IMR-90 (cell line): ENCODE results near the gene RNF148. TPM values are rescaled to one million over a fixed set of nuclear protein-coding genes. Genes with fewer than 3 reads are reported as not detected.

Experiments
- ATAC-seq: fragments of 200-7000 bp; cut with Tn5 transposase; 2 replicates; pipeline ENCODE4 v1.9.1; 2020; ENCODE audit warnings: low read depth, mild to moderate bottlenecking, moderate library complexity
- BruUV-seq: library from RNA; stranded (reverse); fragments of 400-500 nt; replicated peaks from 2 replicates; lab custom pipeline; 2021; lab: Mats Ljungman, UMichigan
- CTCF ChIA-PET: fragments of 300-600 bp; formaldehyde crosslinking; extraction: SDS; loops from one replicate; lab custom pipeline; 2021; ENCODE audit warnings: antibody characterized with exemption; lab: Yijun Ruan, JAX
- POLR2A ChIA-PET: fragments of 300-600 bp; sonication (Branson Sonifier 250); formaldehyde crosslinking; loops from one replicate; lab custom pipeline; 2022; ENCODE audit warnings: antibody characterized with exemption; ENCODE audit not compliant: unreplicated experiment; lab: Charles Lee
- DNase-seq: peaks from one replicate; pipeline ENCODE4 v3.0.0; 2013
- H2AFZ ChIP-seq: replicated peaks from 2 replicates; pipeline ENCODE3; 2013; ENCODE audit warnings: low read length, mild to moderate bottlenecking; ENCODE audit not compliant: poor library complexity
- H2AK5ac ChIP-seq: 2 replicates; pipeline ENCODE4 v1.6.1; 2013; ENCODE audit warnings: low read depth, low read length, inconsistent platforms
- H2AK9ac ChIP-seq: replicated peaks from 2 replicates; pipeline ENCODE3; 2013; ENCODE audit warnings: mild to moderate bottlenecking, low read depth, low read length, moderate library complexity; ENCODE audit not compliant: poor library complexity
- H2BK120ac ChIP-seq: 2 replicates; pipeline ENCODE4 v1.6.1; 2013; ENCODE audit warnings: low read depth, low read length, inconsistent platforms
- H2BK15ac ChIP-seq: 3 replicates; pipeline ENCODE4 v1.6.1; 2013; ENCODE audit warnings: low read depth, low read length, inconsistent platforms
- H2BK20ac ChIP-seq: 2 replicates; pipeline ENCODE4 v1.6.1; 2013; ENCODE audit warnings: low read depth, mild to moderate bottlenecking, inconsistent platforms, low read length, moderate library complexity
- H2BK5ac ChIP-seq: 2 replicates; pipeline ENCODE4 v1.6.1; 2013; ENCODE audit warnings: mild to moderate bottlenecking, low read depth, low read length, inconsistent platforms; ENCODE audit not compliant: poor library complexity, severe bottlenecking
- H3K14ac ChIP-seq: replicated peaks from 2 replicates; pipeline ENCODE4 v1.6.1; 2013; ENCODE audit warnings: low read depth, low read length, inconsistent platforms
- H3K18ac ChIP-seq: 2 replicates; pipeline ENCODE4 v1.6.1; 2013; ENCODE audit warnings: low read depth, low read length, control low read depth
- H3K23ac ChIP-seq: 2 replicates; pipeline ENCODE4 v1.6.1; 2013; ENCODE audit warnings: low read depth, low read length, inconsistent platforms
- H3K27ac ChIP-seq: 2 replicates; pipeline ENCODE4 v1.5.1; 2013; ENCODE audit warnings: mild to moderate bottlenecking, control low read depth, low read length; ENCODE audit not compliant: insufficient read depth
- H3K27me3 ChIP-seq: 2 replicates; pipeline ENCODE4 v1.6.1; 2013; ENCODE audit warnings: low read length; ENCODE audit not compliant: control insufficient read depth, insufficient read depth
- H3K36me3 ChIP-seq: 2 replicates; pipeline ENCODE4 v1.6.1; 2013; ENCODE audit warnings: low read length, mixed read lengths; ENCODE audit not compliant: control insufficient read depth, insufficient read depth
- H3K4ac ChIP-seq: 2 replicates; pipeline ENCODE4 v1.6.1; 2013; ENCODE audit warnings: low read depth, low read length, inconsistent platforms
- H3K4me1 ChIP-seq: 2 replicates; pipeline ENCODE4 v1.6.1; 2013; ENCODE audit warnings: low read length, mixed read lengths; ENCODE audit not compliant: control insufficient read depth, insufficient read depth
- H3K4me2 ChIP-seq: 2 replicates; pipeline ENCODE4 v1.6.1; 2013; ENCODE audit warnings: low read depth, mild to moderate bottlenecking, control low read depth, low read length, moderate library complexity
- H3K4me3 ChIP-seq: 2 replicates; pipeline ENCODE4 v1.5.1; 2013; ENCODE audit warnings: low read depth, mild to moderate bottlenecking, control low read depth, low read length, moderate library complexity; ENCODE audit not compliant: insufficient read depth
- H3K56ac ChIP-seq: 2 replicates; pipeline ENCODE4 v1.6.1; 2013; ENCODE audit warnings: low read length, inconsistent platforms; ENCODE audit not compliant: insufficient read depth; ENCODE audit errors: extremely low read depth
- H3K79me1 ChIP-seq, 2 experiments: 2 replicates each; pipeline ENCODE4 v1.6.1; 2013; ENCODE audit warnings: low read length in 2 of 2, inconsistent platforms in 1 of 2, low read depth in 1 of 2
- H3K9ac ChIP-seq: 2 replicates; pipeline ENCODE4 v1.6.1; 2013; ENCODE audit warnings: low read depth, low read length, control low read depth
- H3K9me1 ChIP-seq: 2 replicates; pipeline ENCODE4 v1.6.1; 2013; ENCODE audit warnings: low read length, inconsistent platforms; ENCODE audit not compliant: insufficient read depth
- H3K9me3 ChIP-seq: 2 replicates; pipeline ENCODE4 v1.6.1; 2013; ENCODE audit warnings: low read length; ENCODE audit not compliant: control insufficient read depth, insufficient read depth
- H4K20me1 ChIP-seq: 2 replicates; pipeline ENCODE4 v1.6.1; 2013; ENCODE audit warnings: low read length, inconsistent platforms; ENCODE audit not compliant: insufficient read depth
- H4K5ac ChIP-seq: 2 replicates; pipeline ENCODE4 v1.6.1; 2013; ENCODE audit warnings: mild to moderate bottlenecking, low read depth, low read length, control low read depth
- H4K8ac ChIP-seq, 2 experiments: 2 replicates each; pipeline ENCODE4 v1.6.1; 2013; ENCODE audit warnings: low read depth in 2 of 2, low read length in 2 of 2, control low read depth in 1 of 2, inconsistent platforms in 1 of 2
- H4K91ac ChIP-seq: 2 replicates; pipeline ENCODE4 v1.6.1; 2013; ENCODE audit warnings: low read depth, low read length, inconsistent platforms; ENCODE audit not compliant: insufficient read depth
- CTCF ChIP-seq: conservative IDR thresholded peaks from 2 replicates; pipeline ENCODE4 v1.5.1; 2012; ENCODE audit warnings: mild to moderate bottlenecking, low read depth, low read length, improper control_type of control experiment
- FOS ChIP-seq: fragments of 150-350 bp; IDR thresholded peaks from 2 replicates; pipeline ENCODE4 v1.6.1; 2016; ENCODE audit warnings: low read depth, low read length
- MAFK ChIP-seq: IDR thresholded peaks from 2 replicates; pipeline ENCODE4 v1.6.1; 2012; ENCODE audit warnings: low read depth, low read length, improper control_type of control experiment
- MXI1 ChIP-seq: IDR thresholded peaks from 2 replicates; pipeline ENCODE4 v1.6.1; 2012; ENCODE audit warnings: low read depth, mild to moderate bottlenecking, low read length, moderate library complexity, borderline replicate concordance
- RAD21 ChIP-seq: IDR thresholded peaks from 2 replicates; pipeline ENCODE4 v1.6.1; 2012; ENCODE audit warnings: low read length, improper control_type of control experiment
- RCOR1 ChIP-seq: IDR thresholded peaks from 2 replicates; pipeline ENCODE4 v1.6.1; 2012; ENCODE audit warnings: mild to moderate bottlenecking, low read length, improper control_type of control experiment; ENCODE audit not compliant: insufficient replicate concordance
- RFX5 ChIP-seq: IDR thresholded peaks from 2 replicates; pipeline ENCODE4 v1.8.0; 2012; ENCODE audit warnings: low read depth, mild to moderate bottlenecking, low read length, moderate library complexity
- SMC3 ChIP-seq: fragments of 150-350 bp; IDR thresholded peaks from 2 replicates; pipeline ENCODE4 v1.6.1; 2016; ENCODE audit warnings: low read depth, mild to moderate bottlenecking, antibody characterized with exemption, low read length, moderate library complexity
- WGBS, 2 experiments: methylation state at CpG; one replicate each; pipeline versions ENCODE4 v1.1.5 to v1.1.7; 2013; ENCODE audit warnings: missing lambda C conversion rate in 2 of 2; ENCODE audit not compliant: insufficient read length in 1 of 2; ENCODE audit errors: extremely low coverage in 2 of 2; 5-methylcytosine and 5-hydroxymethylcytosine counted together
- dilution Hi-C: fragments of 300-500 bp; cut with HindIII; formaldehyde crosslinking; loops from one replicate; pipeline ENCODE4 v1.14.3; 2018; ENCODE audit warnings: low sequenced_read_pairs; ENCODE audit not compliant: unreplicated experiment
- in situ Hi-C: fragments of 300-500 bp; cut with MboI; formaldehyde crosslinking; loops from 3 replicates; pipeline ENCODE4 v1.14.3; 2019; ENCODE audit warnings: low sequenced_read_pairs, inconsistent platforms, mixed read lengths
- intact Hi-C: fragments of 100-400 bp; cut with micrococcal nuclease; formaldehyde crosslinking; loops from 2 replicates; pipeline ENCODE4 v1.10.0; 2022
- microRNA-seq, 2 experiments: library from miRNA; stranded (forward) in 1 of 2; unstranded in 1 of 2; fragments of 10-50 nt in 1 of 2; fragments of <30 nt in 1 of 2; gene quantifications in 1 of 2; microRNA quantifications in 1 of 2; one replicate each; pipeline versions ENCODE3 to v1.1.0; 2013 to 2020; ENCODE audit not compliant: insufficient read depth in 1 of 2, insufficient read length in 1 of 2, unreplicated experiment in 1 of 2
- polyA plus RNA-seq, 3 experiments: library from polyadenylated mRNA; depleted of rRNA; stranded (reverse); fragments of >200 nt; gene quantifications; 2 replicates each; pipeline ENCODE4 v1.2.3, GENCODE V29; 2012; ENCODE audit warnings: low replicate concordance in 1 of 3
- small RNA-seq, 5 experiments: library from RNA; depleted of rRNA; stranded (forward); fragments of <200 nt; gene quantifications; one replicate each; pipeline ENCODE3, GENCODE V24; 2012
- total RNA-seq: library from RNA; depleted of rRNA; stranded (reverse); fragments of >200 nt; gene quantifications from 2 replicates; pipeline ENCODE4 v1.2.3, GENCODE V29; 2012; rRNA removed

The RNF148 gene
- total and polyA plus RNA-seq, 2 of the 4 experiments (the other 2 are of a cell fraction), result not detected

GRCh38 chr7:122652876-122653275 is 49.8 kb downstream of the RNF148 start:
- no peak overlapping the region for H2BK15ac ChIP-seq
- no peak overlapping the region for H3K4me2 ChIP-seq
- H4K20me1 ChIP-seq, result no peaks in the 10 kb centered on the region
- WGBS, 2 experiments, result 20% methylated on average over 2 of the region's 4 CpGs; no CpG with 5 or more reads in 1 of the 2 experiments
- intact Hi-C loops (no loop called here), in situ Hi-C loops (no loop called here), dilution Hi-C loops (no loop called here)
- no peak overlapping the region for H4K91ac ChIP-seq
- no peak overlapping the region for H3K4ac ChIP-seq
- DNase-seq, result no peak
- no peak overlapping the region for H3K4me3 ChIP-seq
- H2AK5ac ChIP-seq, result no peak overlapping the region
- BruUV-seq, result no TSS peak
- ATAC-seq, result no peak
- no peaks in the 10 kb centered on the region for H3K27me3 ChIP-seq
- no peak overlapping the region for H2BK20ac ChIP-seq
- ChIA-PET POLR2A (no interaction called here), CTCF (no interaction called here)
- H3K18ac ChIP-seq, result no peak overlapping the region
- no peak overlapping the region for H2AFZ ChIP-seq
- no peak overlapping the region for H2BK120ac ChIP-seq
- no peaks in the 10 kb centered on the region for H3K36me3 ChIP-seq
- no peak overlapping the region for H3K23ac ChIP-seq
- no peak overlapping the region for H2AK9ac ChIP-seq
- no peak overlapping the region for H3K27ac ChIP-seq
- H3K9me3 ChIP-seq, result peaks cover 2% of the 10 kb centered on the region; the same call in 1 of the 2 replicates
- no peaks in the 10 kb centered on the region for H3K4me1 ChIP-seq
- H3K14ac ChIP-seq, result no peak overlapping the region
- no peak overlapping the region for H2BK5ac ChIP-seq
- no peaks in the 10 kb centered on the region for H3K9me1 ChIP-seq
- H3K56ac ChIP-seq, result no peak overlapping the region
- H4K5ac ChIP-seq, result no peak overlapping the region
- no peak overlapping the region for H4K8ac ChIP-seq
- no peaks in the 10 kb centered on the region for H3K79me1 ChIP-seq
- no peak overlapping the region for H3K9ac ChIP-seq
- TF ChIP-seq CTCF (no peak), RFX5 (no peak), MAFK (no peak), RCOR1 (no peak), MXI1 (no peak), RAD21 (no peak), FOS (no peak), SMC3 (no peak)

Small RNAs within 50 kb of the gene (microRNA-seq; reads per million reads assigned to microRNA genes)
- not detected for gene AC006463.1 (ENCODE audit: insufficient read depth, insufficient read length)

Small RNAs within 50 kb of the gene (small RNA-seq; reads per million reads assigned to genes)
- 0 reads per million in 5 experiments for gene AC006463.1

Other genes with a start within 250 kb of the RNF148 start
- gene RNF133, start 3.8 kb downstream of the RNF148 start, total RNA-seq, result under 0.01 TPM in 1 of 2 replicates, not detected in the other
- not detected in 2 replicates for gene RNF133, start 3.8 kb downstream of the RNF148 start, polyA plus RNA-seq (2012; rRNA removed)
- 0.28 and 0.54 TPM in 2 replicates for gene CADPS2, start 183.5 kb upstream of the RNF148 start, total RNA-seq
- gene CADPS2, start 183.5 kb upstream of the RNF148 start, polyA plus RNA-seq (2012; rRNA removed), result 0.10 and 0.14 TPM in 2 replicates